H9 (cell line): Measurements from ENCODE around the gene DPP10. TPM values are rescaled to one million over a fixed set of nuclear protein-coding genes. Genes with fewer than 3 reads are reported as not detected.

Experiments
- DNase-seq: peaks from one replicate; pipeline ENCODE4 v3.0.0-alpha.2; 2017
- H2AFZ ChIP-seq: one replicate; pipeline ENCODE4 v1.6.1; 2013; ENCODE audit warnings: mild to moderate bottlenecking, low read length, control low read depth, moderate library complexity
- H2AK5ac ChIP-seq: 2 replicates; pipeline ENCODE4 v1.6.1; 2013; ENCODE audit warnings: low read length, control low read depth, mixed read lengths; ENCODE audit not compliant: insufficient read length
- H2BK120ac ChIP-seq: one replicate; pipeline ENCODE4 v1.6.1; 2013; ENCODE audit warnings: low read depth, mild to moderate bottlenecking, low read length, control low read depth, inconsistent platforms; ENCODE audit not compliant: poor library complexity, severe bottlenecking
- H2BK12ac ChIP-seq: 2 replicates; pipeline ENCODE4 v1.6.1; 2013; ENCODE audit warnings: low read length, control low read depth, mixed read lengths, low read depth; ENCODE audit not compliant: insufficient read length
- H2BK15ac ChIP-seq: 2 replicates; pipeline ENCODE4 v1.6.1; 2013; ENCODE audit warnings: low read depth, low read length, control low read depth
- H2BK20ac ChIP-seq: one replicate; pipeline ENCODE4 v1.6.1; 2013; ENCODE audit warnings: low read depth, mild to moderate bottlenecking, low read length, control low read depth, inconsistent platforms; ENCODE audit not compliant: poor library complexity, severe bottlenecking
- H2BK5ac ChIP-seq: 2 replicates; pipeline ENCODE4 v1.6.1; 2013; ENCODE audit warnings: low read length, control low read depth, mixed read lengths; ENCODE audit not compliant: insufficient read length
- H3K14ac ChIP-seq: 2 replicates; pipeline ENCODE4 v1.6.1; 2013; ENCODE audit warnings: low read length, control low read depth; ENCODE audit not compliant: insufficient read depth
- H3K18ac ChIP-seq: 2 replicates; pipeline ENCODE4 v1.6.1; 2013; ENCODE audit warnings: low read depth, mild to moderate bottlenecking, mixed read lengths, low read length, control low read depth; ENCODE audit not compliant: insufficient read length
- H3K23ac ChIP-seq: 2 replicates; pipeline ENCODE4 v1.6.1; 2013; ENCODE audit warnings: low read length, control low read depth, mixed read lengths, low read depth; ENCODE audit not compliant: insufficient read length
- H3K23me2 ChIP-seq: 2 replicates; pipeline ENCODE4 v1.6.1; 2013; ENCODE audit warnings: low read depth, mild to moderate bottlenecking, mixed read lengths, low read length, control low read depth; ENCODE audit not compliant: insufficient read length, poor library complexity, severe bottlenecking
- H3K27ac ChIP-seq: 2 replicates; pipeline ENCODE4 v1.5.1; 2013; ENCODE audit warnings: low read length, control low read depth, mixed read lengths, low read depth; ENCODE audit not compliant: insufficient read length
- H3K27me3 ChIP-seq: 2 replicates; pipeline ENCODE4 v1.6.1; 2013; ENCODE audit warnings: low read length, control low read depth, inconsistent platforms; ENCODE audit not compliant: insufficient read depth
- H3K4ac ChIP-seq: 2 replicates; pipeline ENCODE4 v1.6.1; 2013; ENCODE audit warnings: low read depth, mild to moderate bottlenecking, control low read depth, inconsistent platforms, low read length, moderate library complexity
- H3K4me1 ChIP-seq: 2 replicates; pipeline ENCODE4 v1.6.1; 2013; ENCODE audit warnings: low read length, control low read depth, inconsistent platforms; ENCODE audit not compliant: insufficient read depth
- H3K4me2 ChIP-seq: 2 replicates; pipeline ENCODE4 v1.6.1; 2013; ENCODE audit warnings: low read length, control low read depth, mixed read lengths; ENCODE audit not compliant: insufficient read length, insufficient read depth
- H3K56ac ChIP-seq: 2 replicates; pipeline ENCODE4 v1.6.1; 2013; ENCODE audit warnings: low read depth, mild to moderate bottlenecking, mixed read lengths, low read length, control low read depth; ENCODE audit not compliant: insufficient read length
- H3K79me1 ChIP-seq: 2 replicates; pipeline ENCODE4 v1.6.1; 2013; ENCODE audit warnings: low read depth, mild to moderate bottlenecking, moderate library complexity, low read length, control low read depth, inconsistent platforms; ENCODE audit not compliant: insufficient read depth, poor library complexity, severe bottlenecking
- H3K79me2 ChIP-seq: 2 replicates; pipeline ENCODE4 v1.6.1; 2013; ENCODE audit warnings: low read length, control low read depth, inconsistent platforms; ENCODE audit not compliant: insufficient read depth
- H3K9ac ChIP-seq: 2 replicates; pipeline ENCODE4 v1.6.1; 2013; ENCODE audit warnings: low read length, control low read depth, mixed read lengths; ENCODE audit not compliant: insufficient read length; ENCODE audit errors: extremely low read depth
- H3K9me3 ChIP-seq: one replicate; pipeline ENCODE4 v1.6.1; 2013; ENCODE audit warnings: low read depth, low read length, inconsistent platforms; ENCODE audit not compliant: control insufficient read depth
- H3T11ph ChIP-seq: one replicate; pipeline ENCODE4 v1.6.1; 2013; ENCODE audit warnings: mild to moderate bottlenecking, low read length, control low read depth, inconsistent platforms
- H4K20me1 ChIP-seq: one replicate; pipeline ENCODE4 v1.6.1; 2013; ENCODE audit not compliant: control insufficient read depth, insufficient read length, insufficient read depth
- H4K5ac ChIP-seq: 2 replicates; pipeline ENCODE4 v1.6.1; 2013; ENCODE audit warnings: low read depth, mild to moderate bottlenecking, mixed read lengths, low read length, control low read depth; ENCODE audit not compliant: insufficient read length
- H4K8ac ChIP-seq: replicated peaks from 2 replicates; pipeline ENCODE4 v1.6.1; 2013; ENCODE audit warnings: low read length, control low read depth, mixed read lengths, low read depth; ENCODE audit not compliant: insufficient read length
- H4K91ac ChIP-seq: 2 replicates; pipeline ENCODE4 v1.6.1; 2013; ENCODE audit warnings: low read depth, mild to moderate bottlenecking, moderate library complexity, mixed read lengths, low read length, control low read depth; ENCODE audit not compliant: insufficient read length
- H3K27ac Mint-ChIP-seq, 3 experiments: 2 replicates in 2 of 3; 3 replicates in 1 of 3; pipeline ENCODE4 v1.8.0; 2020 to 2021; ENCODE audit warnings: mixed read lengths in 3 of 3, mild to moderate bottlenecking in 1 of 3, moderate library complexity in 1 of 3
- H3K27me3 Mint-ChIP-seq: 2 replicates; pipeline ENCODE4 v1.8.0; 2021; ENCODE audit warnings: low read depth, mild to moderate bottlenecking, moderate library complexity, mixed read lengths
- H3K36me3 Mint-ChIP-seq, 3 experiments: 2 replicates in 2 of 3; 3 replicates in 1 of 3; pipeline ENCODE4 v1.8.0; 2020 to 2021; ENCODE audit warnings: low read depth in 3 of 3, mixed read lengths in 3 of 3; ENCODE audit not compliant: insufficient read depth in 1 of 3
- H3K4me1 Mint-ChIP-seq, 2 experiments: 2 replicates each; pipeline ENCODE4 v1.8.0; 2020; ENCODE audit warnings: mixed read lengths in 2 of 2
- H3K4me3 Mint-ChIP-seq, 2 experiments: 2 replicates in 1 of 2; 3 replicates in 1 of 2; pipeline ENCODE4 v1.8.0; 2020 to 2021; ENCODE audit warnings: mild to moderate bottlenecking in 2 of 2, mixed read lengths in 2 of 2, moderate library complexity in 1 of 2
- H3K9me3 Mint-ChIP-seq, 2 experiments: 2 replicates in 1 of 2; 3 replicates in 1 of 2; pipeline ENCODE4 v1.8.0; 2020; ENCODE audit warnings: mild to moderate bottlenecking in 2 of 2, mixed read lengths in 2 of 2, moderate library complexity in 1 of 2
- WGBS: extraction: QIAGEN DNeasy Blood & Tissue Kit; methylation state at CpG from one replicate; pipeline ENCODE4 v1.1.7; 2013; ENCODE audit warnings: missing lambda C conversion rate, low lambda C conversion rate, mixed read lengths; ENCODE audit not compliant: insufficient read length; ENCODE audit errors: extremely low coverage; 5-methylcytosine and 5-hydroxymethylcytosine counted together
- total RNA-seq: library from RNA; stranded (reverse); gene quantifications from 2 replicates; pipeline ENCODE4 v1.2.1, GENCODE V29; 2021
- TF ChIP-seq, protein P1 (sequence below): fragments of 200-600 bp; sonication (generic); conservative IDR thresholded peaks from 3 replicates; pipeline ENCODE4 v1.8.0; 2021; ENCODE audit warnings: antibody characterized with exemption, mild to moderate bottlenecking

Gene DPP10
- total RNA-seq, 1 experiment from 2014 or later: 11.3 TPM

DNA sequence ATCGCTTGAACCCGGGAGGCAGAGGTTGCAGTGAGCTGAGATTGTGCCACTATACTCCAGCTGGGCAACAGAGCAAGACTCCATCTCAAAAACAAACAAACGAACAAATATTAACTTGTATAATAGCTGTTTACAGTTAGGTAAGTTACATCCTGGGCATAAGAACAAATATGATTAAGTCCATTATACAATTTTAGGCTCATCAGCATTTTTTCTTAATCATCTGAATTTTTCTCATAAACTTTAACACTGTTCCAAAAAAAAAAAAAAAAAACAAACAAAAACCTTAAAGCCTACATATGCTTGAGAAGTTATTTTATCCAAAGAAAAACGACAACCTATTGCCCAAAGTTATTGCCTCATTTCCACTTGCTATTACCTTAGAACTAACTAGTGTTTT lies 1042.5 kb downstream of the DPP10 start:
- no peak overlapping the region for H3K4me3 Mint-ChIP-seq
- no peak overlapping the region for H3K4ac ChIP-seq
- H3K27ac Mint-ChIP-seq: no peak overlapping the region; a peak in 1 of 7 replicates
- no peak overlapping the region for H3K56ac ChIP-seq
- no peak overlapping the region for H3K4me2 ChIP-seq
- H3K27me3 Mint-ChIP-seq: no peaks in the 10 kb centered on the region
- no peak overlapping the region for H4K8ac ChIP-seq
- TF ChIP-seq, protein P1, sequence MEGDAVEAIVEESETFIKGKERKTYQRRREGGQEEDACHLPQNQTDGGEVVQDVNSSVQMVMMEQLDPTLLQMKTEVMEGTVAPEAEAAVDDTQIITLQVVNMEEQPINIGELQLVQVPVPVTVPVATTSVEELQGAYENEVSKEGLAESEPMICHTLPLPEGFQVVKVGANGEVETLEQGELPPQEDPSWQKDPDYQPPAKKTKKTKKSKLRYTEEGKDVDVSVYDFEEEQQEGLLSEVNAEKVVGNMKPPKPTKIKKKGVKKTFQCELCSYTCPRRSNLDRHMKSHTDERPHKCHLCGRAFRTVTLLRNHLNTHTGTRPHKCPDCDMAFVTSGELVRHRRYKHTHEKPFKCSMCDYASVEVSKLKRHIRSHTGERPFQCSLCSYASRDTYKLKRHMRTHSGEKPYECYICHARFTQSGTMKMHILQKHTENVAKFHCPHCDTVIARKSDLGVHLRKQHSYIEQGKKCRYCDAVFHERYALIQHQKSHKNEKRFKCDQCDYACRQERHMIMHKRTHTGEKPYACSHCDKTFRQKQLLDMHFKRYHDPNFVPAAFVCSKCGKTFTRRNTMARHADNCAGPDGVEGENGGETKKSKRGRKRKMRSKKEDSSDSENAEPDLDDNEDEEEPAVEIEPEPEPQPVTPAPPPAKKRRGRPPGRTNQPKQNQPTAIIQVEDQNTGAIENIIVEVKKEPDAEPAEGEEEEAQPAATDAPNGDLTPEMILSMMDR: no peak
- no peak overlapping the region for H2BK12ac ChIP-seq
- no peak overlapping the region for H2AK5ac ChIP-seq
- H2BK15ac ChIP-seq: no peak overlapping the region
- H3K79me1 ChIP-seq: no peaks in the 10 kb centered on the region
- H3K23me2 ChIP-seq: no peaks in the 10 kb centered on the region
- H3K4me1 ChIP-seq: no peaks in the 10 kb centered on the region
- peaks cover 2 to 10% (median 5%) of the 10 kb centered on the region in 3 experiments; a peak in 5 of 7 replicates for H3K36me3 Mint-ChIP-seq
- no peak overlapping the region for H4K91ac ChIP-seq
- no peak overlapping the region for H2AFZ ChIP-seq
- no peak overlapping the region for H3K18ac ChIP-seq
- no peak for DNase-seq
- H3K27me3 ChIP-seq: no peaks in the 10 kb centered on the region
- no CpG with 5 or more reads among the region's 4 CpGs for WGBS
- H3K27ac ChIP-seq: no peak overlapping the region
- H4K5ac ChIP-seq: no peak overlapping the region
- no peaks in the 10 kb centered on the region for H4K20me1 ChIP-seq
- H2BK120ac ChIP-seq: no peak overlapping the region
- H3K4me1 Mint-ChIP-seq: peaks cover 8 to 12% of the 10 kb centered on the region in 2 experiments
- no peak overlapping the region for H3K14ac ChIP-seq
- H3K9me3 Mint-ChIP-seq: peaks cover 3 to 7% of the 10 kb centered on the region in 2 experiments; a peak in 3 of 5 replicates
- H2BK5ac ChIP-seq: no peak overlapping the region
- H3K9me3 ChIP-seq: no peaks in the 10 kb centered on the region
- H3K9ac ChIP-seq: no peak overlapping the region
- H3K79me2 ChIP-seq: no peaks in the 10 kb centered on the region
- H3T11ph ChIP-seq: no peak overlapping the region
- no peak overlapping the region for H3K23ac ChIP-seq
- H2BK20ac ChIP-seq: no peak overlapping the region
